Breast epithelium (tissue), 3 donors: ENCODE measurements around the gene KREMEN2.

ENCODE experiments used
- POLR2AphosphoS5 ChIP-seq, 3 donors: sonication (generic); formaldehyde crosslinking; IDR thresholded peaks; one replicate each; pipeline ENCODE4 v1.6.1; 2017; ENCODE audit warnings: antibody characterized with exemption in 3 of 3
- TF ChIP-seq, protein P1 (sequence below), 3 donors: fragments of 450-650 bp; IDR thresholded peaks; one replicate each; pipeline ENCODE4 v1.5.1; 2016 to 2017; ENCODE audit warnings: antibody characterized with exemption in 3 of 3, mild to moderate bottlenecking in 3 of 3, moderate library complexity in 3 of 3

DNA sequence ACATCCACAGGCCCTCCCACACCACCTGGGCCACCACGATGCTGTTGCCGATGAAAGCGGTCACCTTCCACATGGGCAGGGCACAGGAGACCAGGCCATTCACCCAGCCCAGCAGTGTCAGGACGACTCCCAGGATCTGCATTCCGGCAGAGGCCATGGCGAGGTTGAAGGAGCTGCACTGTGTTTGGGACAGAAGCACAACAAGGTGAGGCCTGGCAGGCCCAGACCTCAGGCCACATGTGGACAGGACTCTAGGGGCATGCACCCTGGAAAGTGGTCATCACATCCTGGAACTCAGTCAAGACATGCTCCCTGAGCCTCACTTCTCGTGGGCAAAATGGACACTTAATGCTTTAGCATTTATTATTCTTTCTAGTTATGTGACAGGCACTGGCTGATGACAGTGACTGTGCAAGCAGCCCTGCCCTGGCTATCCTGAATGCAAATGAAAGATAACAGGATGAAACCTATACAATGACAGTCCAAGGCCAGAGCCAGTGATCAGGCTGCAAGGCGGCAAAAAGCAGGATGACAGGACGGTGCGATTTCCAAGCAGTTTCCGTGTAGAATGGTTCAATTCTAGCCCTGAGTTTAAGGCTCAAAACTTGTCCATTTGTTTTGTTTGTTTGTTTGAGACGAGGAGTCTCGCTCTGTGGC is 51.9 kb downstream of the KREMEN2 start:
- TF ChIP-seq, protein P1, sequence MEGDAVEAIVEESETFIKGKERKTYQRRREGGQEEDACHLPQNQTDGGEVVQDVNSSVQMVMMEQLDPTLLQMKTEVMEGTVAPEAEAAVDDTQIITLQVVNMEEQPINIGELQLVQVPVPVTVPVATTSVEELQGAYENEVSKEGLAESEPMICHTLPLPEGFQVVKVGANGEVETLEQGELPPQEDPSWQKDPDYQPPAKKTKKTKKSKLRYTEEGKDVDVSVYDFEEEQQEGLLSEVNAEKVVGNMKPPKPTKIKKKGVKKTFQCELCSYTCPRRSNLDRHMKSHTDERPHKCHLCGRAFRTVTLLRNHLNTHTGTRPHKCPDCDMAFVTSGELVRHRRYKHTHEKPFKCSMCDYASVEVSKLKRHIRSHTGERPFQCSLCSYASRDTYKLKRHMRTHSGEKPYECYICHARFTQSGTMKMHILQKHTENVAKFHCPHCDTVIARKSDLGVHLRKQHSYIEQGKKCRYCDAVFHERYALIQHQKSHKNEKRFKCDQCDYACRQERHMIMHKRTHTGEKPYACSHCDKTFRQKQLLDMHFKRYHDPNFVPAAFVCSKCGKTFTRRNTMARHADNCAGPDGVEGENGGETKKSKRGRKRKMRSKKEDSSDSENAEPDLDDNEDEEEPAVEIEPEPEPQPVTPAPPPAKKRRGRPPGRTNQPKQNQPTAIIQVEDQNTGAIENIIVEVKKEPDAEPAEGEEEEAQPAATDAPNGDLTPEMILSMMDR (IDR thresholded peaks at IDR 0.05): no peak
- no peak for TF ChIP-seq POLR2AphosphoS5 (IDR thresholded peaks at IDR 0.05)
